HG03378 (cell line): ENCODE results near the gene NR2F1-AS1.
"Not testable (repeated sequence)": the region's sequence is repeated elsewhere in the genome, so short reads cannot be mapped to it uniquely, and the experiment has no call there.

Experiments
- ATAC-seq: cut with Tn5 transposase; IDR thresholded peaks from one replicate; pipeline ENCODE4 v1.9.1; 2021; ENCODE audit warnings: mild to moderate bottlenecking, moderate library complexity; ENCODE audit not compliant: unreplicated experiment

Gene NR2F1-AS1

GRCh38 chr5:93532370-93532769 is 48.6 kb downstream of the NR2F1-AS1 start:
- ATAC-seq: no peak

GRCh38 chr5:93521815-93522214 is 59.2 kb downstream of the NR2F1-AS1 start:
- not testable (repeated sequence) for ATAC-seq

GRCh38 chr5:93519740-93520139 is 61.3 kb downstream of the NR2F1-AS1 start:
- ATAC-seq: no peak

GRCh38 chr5:93517828-93518227 is 63.2 kb downstream of the NR2F1-AS1 start:
- no peak for ATAC-seq

- no peak for ATAC-seq
These were observed 67.7 kb downstream of the NR2F1-AS1 start for GRCh38 chr5:93513298-93513697.

GRCh38 chr5:93512799-93513198 is 68.2 kb downstream of the NR2F1-AS1 start:
- ATAC-seq: no peak

- no peak for ATAC-seq
These were observed 69.6 kb downstream of the NR2F1-AS1 start for GRCh38 chr5:93511445-93511844.

- ATAC-seq: no peak
These were observed 70.2 kb downstream of the NR2F1-AS1 start for GRCh38 chr5:93510626-93511380.

- not testable (repeated sequence) for ATAC-seq
These were observed 75.5 kb downstream of the NR2F1-AS1 start for GRCh38 chr5:93505553-93505952.

- no peak for ATAC-seq
These were observed 77.4 kb downstream of the NR2F1-AS1 start for GRCh38 chr5:93503598-93504067.

- no peak for ATAC-seq
These were observed 83.9 kb downstream of the NR2F1-AS1 start for GRCh38 chr5:93497096-93497495.

GRCh38 chr5:93479982-93480509 is 101.0 kb downstream of the NR2F1-AS1 start:
- ATAC-seq: no peak

GRCh38 chr5:93477816-93478215 is 103.2 kb downstream of the NR2F1-AS1 start:
- no peak for ATAC-seq

- ATAC-seq: no peak
These were observed 104.7 kb downstream of the NR2F1-AS1 start for GRCh38 chr5:93476251-93476742.

GRCh38 chr5:93462916-93463315 is 118.1 kb downstream of the NR2F1-AS1 start:
- no peak for ATAC-seq

- ATAC-seq: no peak
These were observed 119.3 kb downstream of the NR2F1-AS1 start for GRCh38 chr5:93461756-93462155.

- no peak for ATAC-seq
These were observed 120.7 kb downstream of the NR2F1-AS1 start for GRCh38 chr5:93460286-93460685.

GRCh38 chr5:93456796-93457195 is 124.2 kb downstream of the NR2F1-AS1 start:
- not testable (repeated sequence) for ATAC-seq

GRCh38 chr5:93454896-93455295 is 126.1 kb downstream of the NR2F1-AS1 start:
- no peak for ATAC-seq

- ATAC-seq: no peak
These were observed 128.8 kb downstream of the NR2F1-AS1 start for GRCh38 chr5:93452255-93452654.

- no peak for ATAC-seq
These were observed 142.9 kb downstream of the NR2F1-AS1 start for GRCh38 chr5:93438124-93438523.

- no peak for ATAC-seq
These were observed 144.9 kb downstream of the NR2F1-AS1 start for GRCh38 chr5:93436083-93436482.
